Measurements from ENCODE around the gene NRARP.

The NRARP gene

GRCh38 chr9:137310189-137311052 lies 8.3 kb upstream of the NRARP start:
- DNase-seq, result no peak

- no peak for DNase-seq
Observed at GRCh38 chr9:137309368-137310188, 7.5 kb upstream of the NRARP start.

- DNase-seq, result no peak
Observed at GRCh38 chr9:137308057-137308619, 6.1 kb upstream of the NRARP start.

- DNase-seq, result peak; percentile 35
Observed at GRCh38 chr9:137307255-137308056, 5.4 kb upstream of the NRARP start.

GRCh38 chr9:137306850-137307254 lies 4.8 kb upstream of the NRARP start:
- DNase-seq, result no peak

GRCh38 chr9:137306066-137306849 lies 4.2 kb upstream of the NRARP start:
- no peak for DNase-seq

GRCh38 chr9:137305798-137306065 lies 3.7 kb upstream of the NRARP start:
- no peak for DNase-seq

GRCh38 chr9:137305060-137305797 lies 3.2 kb upstream of the NRARP start:
- DNase-seq, result peak; percentile 50

- DNase-seq, result no peak
Observed at GRCh38 chr9:137304383-137305059, 2.5 kb upstream of the NRARP start.

GRCh38 chr9:137303893-137304382 lies 1.9 kb upstream of the NRARP start:
- no peak for DNase-seq

- DNase-seq, result no peak
Observed at GRCh38 chr9:137303151-137303892, 1.3 kb upstream of the NRARP start.

GRCh38 chr9:137302449-137303150 lies 529 bp upstream of the NRARP start:
- DNase-seq, result no peak

GRCh38 chr9:137301081-137301947 lies 757 bp downstream of the NRARP start:
- DNase-seq, result peak; percentile 37

GRCh38 chr9:137300567-137301080 lies 1.4 kb downstream of the NRARP start:
- no peak for DNase-seq

- no peak for DNase-seq
Observed at GRCh38 chr9:137299938-137300337, 2.1 kb downstream of the NRARP start.

GRCh38 chr9:137299203-137299565 lies 2.9 kb downstream of the NRARP start:
- no peak for DNase-seq

GRCh38 chr9:137298401-137299202 lies 3.5 kb downstream of the NRARP start:
- DNase-seq, result no peak
